ENCODE data around the gene CDK5R2. TPM values are rescaled to one million over a fixed set of nuclear protein-coding genes. Genes with fewer than 3 reads are reported as not detected.

Gene CDK5R2
- total RNA-seq, 4 donors from 2014 or later, result 0.39 TPM; not detected in 3

DNA sequence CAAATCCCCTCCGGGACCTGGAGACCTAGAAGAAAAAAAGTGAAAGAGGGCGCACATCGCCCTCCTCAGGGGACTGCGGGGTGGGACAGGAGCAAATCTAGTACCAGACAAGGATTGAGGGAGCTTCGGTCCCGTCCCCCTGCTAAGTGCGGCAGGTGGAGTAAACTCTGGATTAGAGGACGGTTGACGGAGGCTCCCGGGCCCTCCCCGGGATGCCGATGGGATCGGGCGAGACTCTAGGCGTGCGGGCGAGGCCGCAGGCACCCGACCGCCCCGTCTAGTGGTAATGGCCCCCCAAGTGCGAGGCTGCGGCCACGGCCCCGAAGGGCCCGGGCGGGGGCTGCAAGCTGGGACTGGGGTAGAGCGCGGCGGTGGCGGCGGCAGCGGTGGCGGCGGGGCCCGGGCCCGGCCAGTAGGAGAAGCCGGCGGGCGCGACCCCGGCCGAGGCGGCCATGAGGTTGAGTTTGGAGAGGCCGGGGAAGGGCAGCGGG, 22.0 kb downstream of the CDK5R2 start:
- peaks cover 8 to 39% of the 10 kb centered on the region in 2 donors for H3K4me1 ChIP-seq
- H3K36me3 ChIP-seq, result no peaks in the 10 kb centered on the region
- H3K27me3 ChIP-seq, result peaks cover 41% of the 10 kb centered on the region
- TF ChIP-seq, protein P1, sequence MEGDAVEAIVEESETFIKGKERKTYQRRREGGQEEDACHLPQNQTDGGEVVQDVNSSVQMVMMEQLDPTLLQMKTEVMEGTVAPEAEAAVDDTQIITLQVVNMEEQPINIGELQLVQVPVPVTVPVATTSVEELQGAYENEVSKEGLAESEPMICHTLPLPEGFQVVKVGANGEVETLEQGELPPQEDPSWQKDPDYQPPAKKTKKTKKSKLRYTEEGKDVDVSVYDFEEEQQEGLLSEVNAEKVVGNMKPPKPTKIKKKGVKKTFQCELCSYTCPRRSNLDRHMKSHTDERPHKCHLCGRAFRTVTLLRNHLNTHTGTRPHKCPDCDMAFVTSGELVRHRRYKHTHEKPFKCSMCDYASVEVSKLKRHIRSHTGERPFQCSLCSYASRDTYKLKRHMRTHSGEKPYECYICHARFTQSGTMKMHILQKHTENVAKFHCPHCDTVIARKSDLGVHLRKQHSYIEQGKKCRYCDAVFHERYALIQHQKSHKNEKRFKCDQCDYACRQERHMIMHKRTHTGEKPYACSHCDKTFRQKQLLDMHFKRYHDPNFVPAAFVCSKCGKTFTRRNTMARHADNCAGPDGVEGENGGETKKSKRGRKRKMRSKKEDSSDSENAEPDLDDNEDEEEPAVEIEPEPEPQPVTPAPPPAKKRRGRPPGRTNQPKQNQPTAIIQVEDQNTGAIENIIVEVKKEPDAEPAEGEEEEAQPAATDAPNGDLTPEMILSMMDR (IDR thresholded peaks at IDR 0.05), result no peak
- TF ChIP-seq POLR2A (IDR thresholded peaks at IDR 0.05), result no peak
- no peak overlapping the region for H3K4me3 ChIP-seq (replicated peaks in 1 of 3)
- no peaks in the 10 kb centered on the region for H3K9me3 ChIP-seq
- no peak for DNase-seq
- WGBS, 2 donors, result 3 to 9% methylated on average over 9 to 21 of the region's 46 CpGs
- no peak overlapping the region for H3K27ac ChIP-seq
- intact Hi-C loops (cut with DNase I), result no loop called here

DNA sequence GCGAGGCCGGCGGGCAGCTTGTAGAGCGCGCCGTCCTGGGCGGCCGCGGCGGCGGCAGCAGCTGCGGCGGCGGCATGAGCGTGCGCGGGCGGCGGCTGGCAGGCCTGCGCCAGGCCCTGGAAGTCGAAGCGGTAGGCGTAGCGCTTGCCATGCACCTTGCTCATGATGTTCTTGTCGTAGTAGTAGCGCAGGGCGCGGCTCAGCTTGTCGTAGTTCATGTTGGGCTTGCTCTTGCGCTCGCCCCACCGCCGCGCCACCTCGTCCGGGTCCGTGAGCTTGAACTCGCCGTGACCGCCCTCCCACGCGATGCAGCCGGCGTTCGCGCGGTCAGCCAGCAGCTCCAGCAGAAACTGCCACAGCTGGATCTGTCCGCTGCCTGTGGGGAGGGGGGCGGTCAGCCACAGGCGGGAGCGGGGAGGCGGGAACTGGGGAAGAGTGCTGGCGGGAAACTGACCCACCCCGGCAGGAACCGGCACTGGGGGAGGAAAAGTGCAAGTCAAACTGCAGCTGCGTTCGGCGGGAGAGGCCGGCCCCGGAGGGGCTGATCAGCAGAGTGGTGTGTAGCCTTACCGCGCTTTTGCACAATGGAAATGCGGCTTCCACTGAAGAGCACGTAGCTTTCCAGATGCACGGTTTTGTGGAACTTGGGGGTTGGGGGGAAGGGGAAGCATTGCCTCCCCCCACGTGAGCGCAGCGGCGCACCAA, 22.6 kb downstream of the CDK5R2 start:
- no peak overlapping the region for H3K27ac ChIP-seq
- no peak overlapping the region for H3K4me3 ChIP-seq (replicated peaks in 1 of 3)
- H3K9me3 ChIP-seq, result no peaks in the 10 kb centered on the region
- peaks cover 8 to 39% of the 10 kb centered on the region in 2 donors for H3K4me1 ChIP-seq
- no peaks in the 10 kb centered on the region for H3K36me3 ChIP-seq
- peaks cover 42% of the 10 kb centered on the region for H3K27me3 ChIP-seq
- 2% methylated on average over 24 to 26 of the region's 69 CpGs for WGBS, 2 donors
- no peak for TF ChIP-seq POLR2A (IDR thresholded peaks at IDR 0.05)
- TF ChIP-seq, protein P1 (IDR thresholded peaks at IDR 0.05), result no peak
- DNase-seq, result peak; percentile 22 to 23
- intact Hi-C loops (cut with DNase I), result no loop called here

DNA sequence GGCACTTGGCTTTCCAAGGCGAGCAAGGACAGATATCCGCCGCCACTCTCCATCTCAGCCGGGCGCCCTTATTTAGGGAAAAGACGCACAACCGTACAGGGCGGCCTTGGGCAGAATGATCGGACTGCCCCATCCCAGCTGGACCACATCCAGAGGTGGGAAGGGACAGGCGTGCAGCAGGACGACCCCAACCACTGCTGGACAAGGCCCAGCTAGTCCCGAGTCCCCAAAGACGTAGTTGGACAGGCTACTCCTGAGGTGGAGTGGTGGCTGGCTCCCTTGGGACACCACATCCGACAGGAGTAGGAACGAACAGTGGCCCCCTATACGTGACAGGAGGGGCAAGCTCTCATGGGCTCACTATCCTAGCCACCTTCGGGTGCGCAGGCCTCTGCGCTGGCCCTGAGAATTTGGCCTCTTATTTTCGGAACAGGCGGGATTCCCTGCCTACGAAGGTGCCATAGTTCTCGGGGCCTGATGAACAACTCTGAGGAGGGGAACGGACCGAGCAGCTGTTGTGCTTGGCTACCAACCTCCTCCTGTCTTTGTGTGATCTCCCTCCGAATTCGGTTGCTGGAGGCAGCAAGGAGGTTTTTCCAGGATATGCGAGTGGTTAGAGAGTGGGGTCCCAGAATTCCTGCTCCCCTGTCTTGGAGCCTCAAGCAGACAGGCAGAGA, 23.3 kb downstream of the CDK5R2 start:
- WGBS, 2 donors, result 7 to 10% methylated on average over 8 to 23 of the region's 28 CpGs
- DNase-seq, result no peak
- peaks cover 8 to 39% of the 10 kb centered on the region in 2 donors for H3K4me1 ChIP-seq
- H3K36me3 ChIP-seq, result no peaks in the 10 kb centered on the region
- TF ChIP-seq, protein P1 (IDR thresholded peaks at IDR 0.05), result no peak
- TF ChIP-seq POLR2A (IDR thresholded peaks at IDR 0.05), result no peak
- no peak overlapping the region for H3K27ac ChIP-seq
- intact Hi-C loops (cut with DNase I), result no loop called here
- peaks cover 45% of the 10 kb centered on the region for H3K27me3 ChIP-seq
- no peak overlapping the region for H3K4me3 ChIP-seq (replicated peaks in 1 of 3)
- H3K9me3 ChIP-seq, result no peaks in the 10 kb centered on the region

DNA sequence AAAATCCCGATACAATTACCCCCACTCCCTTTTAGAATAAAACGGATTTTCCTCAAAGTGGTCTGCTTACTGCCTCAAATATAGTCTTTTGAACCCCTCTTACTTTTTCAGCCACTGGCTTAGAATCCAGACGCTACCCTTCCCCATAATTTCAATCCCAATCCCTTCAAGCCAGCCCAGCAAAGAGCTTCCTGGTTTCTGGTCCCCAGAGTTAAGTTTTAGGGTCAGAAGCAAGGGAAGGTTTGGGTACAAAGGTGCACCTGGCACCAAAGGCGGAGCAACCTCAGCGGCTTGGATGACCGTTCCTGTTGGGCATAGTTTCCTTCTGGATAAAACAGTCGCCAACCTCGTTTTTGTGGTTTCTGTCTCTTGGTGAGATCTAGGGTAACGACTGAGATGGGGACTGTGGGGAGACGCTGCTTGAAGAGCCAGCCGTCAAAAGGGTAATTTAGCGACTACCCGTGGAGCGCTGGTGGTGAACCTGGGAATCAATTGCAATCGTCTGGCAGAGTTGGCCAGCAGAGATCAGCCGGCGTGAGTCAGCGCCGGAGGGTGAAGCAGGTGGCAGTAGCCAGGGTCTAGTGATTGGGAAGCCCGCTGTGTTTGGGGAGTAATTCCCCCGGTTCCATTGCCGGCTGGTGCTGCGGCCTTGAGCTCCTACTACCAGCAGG, 23.9 kb downstream of the CDK5R2 start:
- TF ChIP-seq, protein P1 (IDR thresholded peaks at IDR 0.05), result no peak
- TF ChIP-seq POLR2A (IDR thresholded peaks at IDR 0.05), result no peak
- Histone ChIP-seq H3K27me3 (peaks cover 45% of the 10 kb centered on the region), H3K4me3 (replicated peaks in 1 of 3) (no peak overlapping the region), H3K4me1 (peaks cover 8 to 39% of the 10 kb centered on the region in 2 donors), H3K27ac (no peak overlapping the region), H3K9me3 (no peaks in the 10 kb centered on the region), H3K36me3 (no peaks in the 10 kb centered on the region)
- no peak for DNase-seq
- WGBS, 2 donors, result 18% methylated on average over 17 to 23 of the region's 23 CpGs
- intact Hi-C loops (cut with DNase I), result no loop called here

DNA sequence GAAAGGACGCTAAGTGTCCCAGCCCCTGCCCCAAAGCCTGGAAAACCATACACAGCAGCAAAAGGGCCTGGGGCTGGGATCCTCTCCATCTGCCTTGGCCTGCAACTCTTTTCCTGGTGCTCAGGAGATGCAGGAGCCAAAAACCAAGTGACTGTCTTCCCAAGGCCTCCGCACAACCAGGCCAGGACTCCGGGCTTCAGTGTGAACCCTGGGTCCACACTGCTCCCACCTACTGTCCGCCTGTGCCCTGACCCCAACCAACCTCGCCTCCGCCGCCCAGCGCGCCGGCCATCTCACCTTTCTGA, 24.4 kb downstream of the CDK5R2 start:
- no peak overlapping the region for H3K27ac ChIP-seq
- no peak overlapping the region for H3K4me3 ChIP-seq (replicated peaks in 1 of 3)

More for the DNA sequence above, 24.4 kb downstream of the CDK5R2 start:
- WGBS, 2 donors, result 4 to 9% methylated on average over 10 of the region's 10 CpGs
- H3K4me1 ChIP-seq, result peaks cover 8 to 39% of the 10 kb centered on the region in 2 donors
- peaks cover 45% of the 10 kb centered on the region for H3K27me3 ChIP-seq
- intact Hi-C loops (cut with DNase I), result no loop called here
- H3K36me3 ChIP-seq, result no peaks in the 10 kb centered on the region
- DNase-seq, result no peak
- no peaks in the 10 kb centered on the region for H3K9me3 ChIP-seq
- no peak for TF ChIP-seq POLR2A (IDR thresholded peaks at IDR 0.05)
- TF ChIP-seq, protein P1 (IDR thresholded peaks at IDR 0.05), result no peak
